AG08396 (cell line): Measurements from ENCODE around the gene PALLD.
A peak's percentile ranks its signal among the peaks of the same experiment; 100 is the strongest.

Experiments used
- DNase-seq: peaks from one replicate; pipeline ENCODE4 v3.0.0; 2012; ENCODE audit warnings: low spot score, mixed read lengths

The PALLD gene

DNA sequence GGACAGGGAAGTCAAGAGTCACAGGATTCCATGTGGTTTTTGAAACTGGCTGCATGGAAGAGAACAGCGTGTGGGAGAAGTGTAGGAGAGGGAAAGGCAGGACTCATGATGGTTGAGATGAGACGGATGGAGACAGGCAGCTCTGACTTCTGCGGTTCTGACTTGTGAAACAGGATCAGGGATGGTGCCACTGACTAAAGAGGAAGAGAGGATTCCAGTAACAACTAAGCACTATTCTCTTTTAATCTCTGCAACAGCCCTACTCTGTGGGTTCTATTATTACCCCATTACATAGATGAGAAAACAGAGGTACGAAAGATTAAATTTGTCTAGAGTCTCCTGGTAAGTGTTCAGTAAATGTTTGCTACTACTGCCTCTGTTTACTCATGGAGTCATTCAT lies 356.9 kb downstream of the PALLD start:
- no peak for DNase-seq

GRCh38 chr4:168854350-168854921 lies 357.6 kb downstream of the PALLD start:
- no peak for DNase-seq

GRCh38 chr4:168856312-168856711 lies 359.5 kb downstream of the PALLD start:
- no peak for DNase-seq

DNA sequence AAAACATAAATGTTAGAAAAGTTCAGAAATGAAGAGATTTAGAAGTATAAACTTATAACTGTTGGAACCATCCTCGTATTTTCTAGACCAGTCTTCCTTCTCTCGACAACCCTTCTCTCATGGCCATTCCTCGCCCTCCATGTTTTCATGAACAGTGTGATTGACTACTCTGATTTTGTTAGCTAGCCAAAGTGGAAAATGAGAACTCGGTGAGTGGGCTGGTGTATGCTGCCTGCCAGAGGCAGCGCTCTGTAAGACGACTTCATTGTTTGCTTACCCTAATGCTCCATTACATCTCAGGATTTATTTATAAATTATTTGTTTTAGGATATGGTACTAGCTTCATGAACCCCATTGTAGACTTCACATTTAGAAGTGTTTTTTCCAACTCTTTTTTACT lies 360.2 kb downstream of the PALLD start:
- no peak for DNase-seq

- peak; percentile 44 for DNase-seq
These were observed 360.9 kb downstream of the PALLD start for GRCh38 chr4:168857546-168858314.

GRCh38 chr4:168859100-168859499 lies 362.2 kb downstream of the PALLD start:
- DNase-seq = no peak

- no peak for DNase-seq
These were observed 363.2 kb downstream of the PALLD start for GRCh38 chr4:168859888-168860694.

DNA sequence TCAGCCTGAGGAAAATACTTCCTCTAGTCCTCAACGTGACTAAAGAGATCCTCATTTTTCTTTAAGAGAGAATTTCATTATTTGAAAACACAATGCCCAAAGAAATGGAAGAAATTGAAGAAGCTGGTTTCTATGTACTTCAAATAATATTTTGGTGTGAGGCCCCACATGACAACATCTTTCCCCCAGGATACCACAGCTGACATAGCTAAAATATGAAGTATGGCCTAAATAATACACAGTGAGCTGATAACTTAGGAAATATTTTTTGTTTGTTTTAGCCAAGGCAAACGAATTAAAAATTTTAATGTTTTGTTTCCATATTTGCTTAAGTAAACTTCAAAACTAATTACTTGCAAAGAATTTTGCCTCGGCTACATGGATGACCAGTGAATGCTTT lies 364.0 kb downstream of the PALLD start:
- no peak for DNase-seq

GRCh38 chr4:168863719-168864647 lies 367.1 kb downstream of the PALLD start:
- no peak for DNase-seq

DNA sequence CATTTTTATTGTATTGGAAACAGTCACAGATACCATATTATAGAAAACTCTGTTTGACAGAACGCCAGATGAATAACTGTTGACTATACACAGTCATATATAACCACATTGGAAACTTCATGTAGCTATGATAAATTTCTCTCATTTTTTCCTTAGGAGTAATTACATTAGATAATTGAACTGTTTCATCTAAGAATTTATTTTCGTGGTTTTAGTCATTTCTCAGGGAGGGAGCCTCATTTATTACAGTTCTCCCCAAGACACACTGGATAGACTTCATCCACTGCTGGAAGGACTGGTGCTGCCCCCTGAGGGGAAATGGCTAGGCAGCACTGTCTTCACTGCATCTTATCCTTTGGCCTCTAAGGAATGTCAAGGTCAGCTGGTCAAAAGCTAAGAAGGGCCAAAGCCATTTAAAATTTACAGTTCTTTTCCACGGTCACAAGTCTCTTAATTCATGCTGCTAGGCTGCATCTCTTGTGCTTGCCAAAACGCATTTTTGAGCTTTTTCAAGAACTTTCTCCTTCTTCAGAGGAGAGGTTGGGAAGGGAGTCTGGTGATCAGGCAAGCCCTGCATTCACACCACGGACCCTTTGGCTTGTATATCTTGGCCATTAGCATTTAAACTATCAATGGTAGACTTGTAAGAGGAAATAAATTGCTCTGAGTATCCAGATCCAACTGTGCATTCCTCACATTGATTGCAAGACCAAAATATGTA lies 368.1 kb downstream of the PALLD start:
- DNase-seq = peak; percentile 39

DNA sequence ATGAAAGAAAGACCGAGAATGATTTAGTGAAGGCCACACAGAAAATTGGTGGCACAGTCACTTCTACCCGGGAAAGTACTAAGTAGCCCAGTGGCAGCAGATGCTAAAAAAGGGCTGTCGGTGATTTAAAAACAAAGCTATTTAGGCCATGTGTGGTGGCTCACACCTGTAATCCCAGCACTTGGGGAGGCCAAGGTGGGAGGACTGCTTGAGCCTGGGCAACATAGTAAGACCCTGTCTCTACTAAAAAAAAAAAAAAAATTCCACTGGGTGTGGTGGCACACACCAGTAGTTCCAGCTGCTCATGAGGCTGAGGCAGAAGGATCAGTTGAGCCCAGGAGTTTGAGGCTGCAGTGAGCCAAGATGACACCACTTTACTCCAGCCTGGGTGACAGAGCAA lies 369.0 kb downstream of the PALLD start:
- no peak for DNase-seq

DNA sequence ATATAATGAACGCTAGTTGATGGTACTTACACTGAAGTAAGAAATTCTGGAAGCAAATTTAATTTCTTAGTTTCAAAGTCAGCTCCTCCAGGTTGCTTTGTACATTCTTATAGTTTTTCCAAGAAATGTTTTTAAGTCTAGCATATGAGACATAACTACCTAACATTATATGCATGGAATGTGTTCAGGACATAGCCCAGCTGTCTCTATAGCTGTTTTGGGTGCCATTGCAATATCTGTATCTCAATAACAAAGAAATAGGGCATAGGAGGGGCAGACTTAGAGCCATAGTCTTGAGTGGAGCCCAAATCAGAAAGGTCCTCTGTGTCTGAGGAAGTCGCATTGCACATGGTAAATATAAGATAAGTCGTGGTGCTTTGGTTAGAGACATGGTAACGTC lies 369.8 kb downstream of the PALLD start:
- DNase-seq = no peak

DNA sequence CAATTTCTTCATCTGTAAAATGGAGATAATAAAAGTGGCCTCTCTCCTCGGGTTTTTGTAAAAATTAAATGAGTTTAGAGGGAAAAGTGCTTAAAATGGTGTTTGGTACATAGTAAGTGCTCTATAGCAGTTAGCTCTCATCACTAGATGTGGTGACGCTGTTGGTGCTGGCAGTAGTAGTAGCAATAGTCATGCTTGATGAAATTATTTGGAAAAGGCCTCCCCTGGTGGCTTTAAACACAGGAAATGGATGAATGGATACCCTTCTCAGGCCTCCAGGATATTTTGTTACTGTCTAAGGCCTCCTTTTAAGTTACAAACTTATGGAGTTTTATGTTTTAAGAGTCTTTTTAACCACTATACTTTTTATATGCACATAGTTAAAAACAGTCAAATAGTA lies 370.3 kb downstream of the PALLD start:
- DNase-seq = no peak

- peak; percentile 38 for DNase-seq
These were observed 371.4 kb downstream of the PALLD start for GRCh38 chr4:168868044-168868781.

- no peak for DNase-seq
These were observed 371.9 kb downstream of the PALLD start for GRCh38 chr4:168868802-168869201.

DNA sequence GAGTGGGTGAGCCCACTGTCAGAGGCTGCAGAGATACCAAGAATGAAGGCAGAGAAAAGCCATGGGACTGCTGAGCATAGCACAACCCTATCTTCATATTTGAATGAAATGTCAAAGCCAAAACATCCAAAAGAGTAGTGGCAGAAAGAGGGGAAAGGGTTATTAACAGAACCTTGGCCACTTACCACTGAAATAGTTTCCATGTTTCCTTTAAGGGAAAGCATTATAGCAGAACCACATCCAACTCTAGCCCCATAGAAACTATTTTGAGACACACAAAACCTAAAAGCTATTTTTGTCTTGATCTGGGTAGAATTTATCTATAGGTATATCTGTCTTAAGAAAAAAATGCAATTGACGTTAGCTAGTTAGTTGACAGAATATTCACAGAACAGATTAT lies 373.2 kb downstream of the PALLD start:
- no peak for DNase-seq

GRCh38 chr4:168871632-168872031 lies 374.8 kb downstream of the PALLD start:
- DNase-seq = no peak

GRCh38 chr4:168874083-168874482 lies 377.2 kb downstream of the PALLD start:
- no peak for DNase-seq

- no peak for DNase-seq
These were observed 379.3 kb downstream of the PALLD start for GRCh38 chr4:168876106-168876505.
